ENCODE results near the gene PLXNC1.

Gene PLXNC1

GRCh38 chr12:94186278-94187241 is 38.2 kb downstream of the PLXNC1 start:
- no peak overlapping the region for H3K4me2 ChIP-seq
- H3K36me3 ChIP-seq, result no peaks in the 10 kb centered on the region
- H3K27me3 ChIP-seq, result no peaks in the 10 kb centered on the region
- no peak overlapping the region for H3K4me3 ChIP-seq
- H3K27ac ChIP-seq, result no peak overlapping the region
- H3K4me1 ChIP-seq, result peaks cover 13% of the 10 kb centered on the region
- H3K9me3 ChIP-seq, result no peaks in the 10 kb centered on the region
- no peak for TF ChIP-seq Cebpa-rat (IDR thresholded peaks at IDR 0.05)
- no peak overlapping the region for H3K9ac ChIP-seq
- H4K20me1 ChIP-seq, result no peaks in the 10 kb centered on the region

GRCh38 chr12:94187361-94187760 is 39.0 kb downstream of the PLXNC1 start:
- no peaks in the 10 kb centered on the region for H3K9me3 ChIP-seq
- H4K20me1 ChIP-seq, result no peaks in the 10 kb centered on the region
- H3K27ac ChIP-seq, result no peak overlapping the region
- H3K36me3 ChIP-seq, result no peaks in the 10 kb centered on the region
- no peak overlapping the region for H3K9ac ChIP-seq
- no peak overlapping the region for H3K4me2 ChIP-seq
- no peak for TF ChIP-seq Cebpa-rat (IDR thresholded peaks at IDR 0.05)
- no peaks in the 10 kb centered on the region for H3K27me3 ChIP-seq
- H3K4me1 ChIP-seq, result peaks cover 13% of the 10 kb centered on the region
- no peak overlapping the region for H3K4me3 ChIP-seq

GRCh38 chr12:94190623-94191022 is 42.2 kb downstream of the PLXNC1 start:
- Histone ChIP-seq H3K9ac (no peak overlapping the region), H3K4me3 (no peak overlapping the region), H3K27me3 (no peaks in the 10 kb centered on the region), H3K27ac (no peak overlapping the region), H4K20me1 (no peaks in the 10 kb centered on the region), H3K4me1 (peaks cover 14% of the 10 kb centered on the region), H3K9me3 (0 out of 2 replicates have a peak, but pooled peaks cover 12% of the 10 kb centered on the region), H3K36me3 (no peaks in the 10 kb centered on the region), H3K4me2 (no peak overlapping the region)
- no peak for TF ChIP-seq Cebpa-rat (IDR thresholded peaks at IDR 0.05)

GRCh38 chr12:94191023-94191422 is 42.6 kb downstream of the PLXNC1 start:
- Histone ChIP-seq H3K4me3 (no peak overlapping the region), H3K27me3 (no peaks in the 10 kb centered on the region), H3K9me3 (0 out of 2 replicates have a peak, but pooled peaks cover 12% of the 10 kb centered on the region), H3K4me1 (peaks cover 12% of the 10 kb centered on the region), H3K9ac (no peak overlapping the region), H4K20me1 (no peaks in the 10 kb centered on the region), H3K36me3 (no peaks in the 10 kb centered on the region), H3K4me2 (no peak overlapping the region), H3K27ac (no peak overlapping the region)
- no peak for TF ChIP-seq Cebpa-rat (IDR thresholded peaks at IDR 0.05)

- Histone ChIP-seq H3K4me2 (no peak overlapping the region), H3K4me3 (no peak overlapping the region), H4K20me1 (no peaks in the 10 kb centered on the region), H3K36me3 (no peaks in the 10 kb centered on the region), H3K9ac (no peak overlapping the region), H3K27me3 (no peaks in the 10 kb centered on the region), H3K9me3 (0 out of 2 replicates have a peak, but pooled peaks cover 12% of the 10 kb centered on the region), H3K4me1 (peaks cover 12% of the 10 kb centered on the region), H3K27ac (no peak overlapping the region)
- TF ChIP-seq Cebpa-rat (IDR thresholded peaks at IDR 0.05), result no peak
These were observed 43.4 kb downstream of the PLXNC1 start for GRCh38 chr12:94191811-94192210.

GRCh38 chr12:94192506-94192905 is 44.1 kb downstream of the PLXNC1 start:
- Histone ChIP-seq H3K9ac (no peak overlapping the region), H4K20me1 (no peaks in the 10 kb centered on the region), H3K36me3 (no peaks in the 10 kb centered on the region), H3K27ac (no peak overlapping the region), H3K4me3 (no peak overlapping the region), H3K9me3 (0 out of 2 replicates have a peak, but pooled peaks cover 12% of the 10 kb centered on the region), H3K27me3 (no peaks in the 10 kb centered on the region), H3K4me2 (no peak overlapping the region), H3K4me1 (peaks cover 12% of the 10 kb centered on the region)
- no peak for TF ChIP-seq Cebpa-rat (IDR thresholded peaks at IDR 0.05)

GRCh38 chr12:94193168-94193567 is 44.8 kb downstream of the PLXNC1 start:
- H3K4me3 ChIP-seq, result no peak overlapping the region
- H3K27me3 ChIP-seq, result no peaks in the 10 kb centered on the region
- TF ChIP-seq Cebpa-rat (IDR thresholded peaks at IDR 0.05), result no peak
- no peaks in the 10 kb centered on the region for H4K20me1 ChIP-seq
- peaks cover 12% of the 10 kb centered on the region for H3K4me1 ChIP-seq
- H3K9ac ChIP-seq, result no peak overlapping the region
- H3K27ac ChIP-seq, result no peak overlapping the region
- H3K36me3 ChIP-seq, result no peaks in the 10 kb centered on the region
- H3K9me3 ChIP-seq, result 0 out of 2 replicates have a peak, but pooled peaks cover 12% of the 10 kb centered on the region
- H3K4me2 ChIP-seq, result peak overlapping the region; percentile 23

- Histone ChIP-seq H3K9me3 (0 out of 2 replicates have a peak, but pooled peaks cover 12% of the 10 kb centered on the region), H3K27me3 (no peaks in the 10 kb centered on the region), H3K27ac (no peak overlapping the region), H3K4me2 (no peak overlapping the region), H3K9ac (no peak overlapping the region), H3K4me1 (peaks cover 12% of the 10 kb centered on the region), H4K20me1 (no peaks in the 10 kb centered on the region), H3K36me3 (no peaks in the 10 kb centered on the region), H3K4me3 (no peak overlapping the region)
- no peak for TF ChIP-seq Cebpa-rat (IDR thresholded peaks at IDR 0.05)
These were observed 47.1 kb downstream of the PLXNC1 start for GRCh38 chr12:94195483-94195882.

- H3K36me3 ChIP-seq, result no peaks in the 10 kb centered on the region
- no peak overlapping the region for H3K27ac ChIP-seq
- no peaks in the 10 kb centered on the region for H4K20me1 ChIP-seq
- no peak overlapping the region for H3K4me3 ChIP-seq
- no peak for TF ChIP-seq Cebpa-rat (IDR thresholded peaks at IDR 0.05)
- H3K27me3 ChIP-seq, result no peaks in the 10 kb centered on the region
- peaks cover 3% of the 10 kb centered on the region for H3K4me1 ChIP-seq
- no peak overlapping the region for H3K9ac ChIP-seq
- no peak overlapping the region for H3K4me2 ChIP-seq
- 0 out of 2 replicates have a peak, but pooled peaks cover 12% of the 10 kb centered on the region for H3K9me3 ChIP-seq
These were observed 50.1 kb downstream of the PLXNC1 start for GRCh38 chr12:94198469-94198868.

- Histone ChIP-seq H3K4me3 (no peak overlapping the region), H3K27ac (no peak overlapping the region), H3K9me3 (0 out of 2 replicates have a peak, but pooled peaks cover 12% of the 10 kb centered on the region), H3K4me1 (no peaks in the 10 kb centered on the region), H3K27me3 (no peaks in the 10 kb centered on the region), H3K36me3 (no peaks in the 10 kb centered on the region), H3K9ac (no peak overlapping the region), H4K20me1 (no peaks in the 10 kb centered on the region), H3K4me2 (no peak overlapping the region)
- TF ChIP-seq Cebpa-rat (IDR thresholded peaks at IDR 0.05), result no peak
These were observed 50.5 kb downstream of the PLXNC1 start for GRCh38 chr12:94198872-94199271.
